SU-DHL-6 (cell line): ENCODE measurements around the gene ARL9.

Experiments used
- CTCF ChIP-seq: fragments of 200-600 bp; sonication (generic); IDR thresholded peaks from one replicate; pipeline ENCODE4 v1.5.1; 2017; ENCODE audit warnings: antibody characterized with exemption, mild to moderate bottlenecking, low read length, moderate library complexity; ENCODE audit not compliant: insufficient read depth, poor library complexity, severe bottlenecking
- EZH2phosphoT487 ChIP-seq: fragments of 200-600 bp; sonication (generic), shearing (Covaris generic); conservative IDR thresholded peaks from 2 replicates; pipeline ENCODE4 v1.6.1; 2018; ENCODE audit warnings: mild to moderate bottlenecking, antibody characterized with exemption, low read length, moderate library complexity, mixed read lengths

DNA sequence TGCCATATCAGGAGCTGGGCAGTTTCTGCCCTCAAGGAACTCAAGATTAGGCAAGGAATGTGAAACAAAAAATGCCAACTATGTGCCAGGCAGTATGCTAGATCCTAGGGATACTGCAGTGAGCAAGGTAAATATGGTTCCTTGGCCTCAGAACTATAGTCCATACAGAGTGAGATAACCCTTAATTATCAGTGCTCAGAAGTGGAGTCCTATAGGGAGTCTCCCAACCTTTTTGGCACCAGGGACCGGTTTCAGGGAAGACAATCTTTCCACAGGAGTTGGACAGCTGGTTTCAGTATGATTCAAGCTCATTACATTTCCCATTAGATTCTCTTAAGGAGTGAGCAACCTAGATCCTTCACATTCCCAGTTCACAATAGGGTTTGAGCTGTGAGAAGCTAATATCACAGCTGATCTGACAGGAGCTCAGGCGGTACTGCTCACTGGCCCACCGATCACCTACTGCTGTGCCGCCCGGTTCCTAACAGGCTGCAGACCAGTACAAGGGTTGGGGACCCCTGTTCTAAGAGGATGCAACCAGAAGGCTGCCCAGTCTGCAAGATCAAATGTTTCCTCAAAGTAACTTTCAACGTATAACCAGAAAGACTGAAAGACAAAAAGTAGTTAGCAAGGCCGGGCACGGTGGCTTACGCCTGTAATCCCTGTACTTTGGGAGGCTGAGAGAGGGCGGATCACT lies 39.8 kb upstream of the ARL9 start:
- TF ChIP-seq CTCF = no peak
- no peak for TF ChIP-seq EZH2phosphoT487
